Adrenal gland (tissue), 12 donors: Measurements from ENCODE around the gene BBS7. TPM values are rescaled to one million over a fixed set of nuclear protein-coding genes. Genes with fewer than 3 reads are reported as not detected.

ENCODE experiments used
- DNase-seq, 7 donors: peaks; one replicate each; pipeline ENCODE4 v3.0.0-alpha.2; 2019 to 2020
- H3K27ac ChIP-seq, 5 donors: fragments of 200-600 bp; sonication (generic) in 4 of 5; 1 replicate in 3 of 5; 2 replicates in 2 of 5; pipeline versions ENCODE4 v1.5.1 to v1.8.0; 2016 to 2020; ENCODE audit warnings: mild to moderate bottlenecking in 1 of 5
- H3K27me3 ChIP-seq: fragments of 200-600 bp; 2 replicates; pipeline ENCODE4 v1.8.0; 2021
- H3K36me3 ChIP-seq, 2 donors: fragments of 200-600 bp; replicated peaks in 1 of 2; 1 replicate in 1 of 2; 2 replicates in 1 of 2; pipeline versions ENCODE4 v1.5.1 to v1.8.0; 2018 to 2022
- H3K4me1 ChIP-seq, 2 donors: fragments of 200-600 bp; replicated peaks in 1 of 2; 1 replicate in 1 of 2; 2 replicates in 1 of 2; pipeline versions ENCODE4 v1.5.1 to v1.8.0; 2018 to 2021
- H3K4me3 ChIP-seq, 4 donors: fragments of 200-600 bp; sonication (generic) in 3 of 4; one replicate each; pipeline ENCODE4 v1.5.1; 2016 to 2018
- H3K9me3 ChIP-seq, 3 donors: fragments of 200-600 bp; sonication (generic) in 1 of 3; replicated peaks in 1 of 3; 1 replicate in 2 of 3; 2 replicates in 1 of 3; pipeline versions ENCODE4 v1.5.1 to v1.8.0; 2016 to 2021
- CTCF ChIP-seq, 6 experiments: fragments of 450-650 bp in 4 of 6; fragments of 200-600 bp in 2 of 6; sonication (generic) in 1 of 6; IDR thresholded peaks; 1 replicate in 5 of 6; 2 replicates in 1 of 6; pipeline versions ENCODE4 v1.5.1 to v1.8.0; 2016 to 2021; ENCODE audit warnings: antibody characterized with exemption in 6 of 6, mild to moderate bottlenecking in 2 of 6, moderate library complexity in 1 of 6
- POLR2A ChIP-seq, 2 donors: fragments of 450-650 bp; IDR thresholded peaks; one replicate each; pipeline ENCODE4 v1.6.1; 2017; ENCODE audit warnings: antibody characterized with exemption in 2 of 2, mild to moderate bottlenecking in 2 of 2, moderate library complexity in 1 of 2
- WGBS, 4 donors: extraction: QIAGEN DNeasy Blood & Tissue Kit in 2 of 4; methylation state at CpG; one replicate each; pipeline versions ENCODE4 v1.1.5 to v1.1.7; 2013 to 2017; 5-methylcytosine and 5-hydroxymethylcytosine counted together
- intact Hi-C, 2 donors: fragments of 100-400 bp; cut with DNase I; formaldehyde crosslinking; loops; one replicate each; pipeline versions ENCODE4 v1.14.1 to v1.15.0; 2022 to 2023
- polyA plus RNA-seq, 3 donors: library from polyadenylated mRNA; stranded (reverse); fragments of 200-250 nt in 2 of 3; fragments of 350-450 nt in 1 of 3; fragmentation: Illumina TruSeq in 1 of 3; extraction: RNeasy Lipid Tissue Mini Kit (QIAGEN cat#74804) in 1 of 3; gene quantifications; one replicate each; pipeline ENCODE4 v1.2.3, GENCODE V29; 2013 to 2014
- total RNA-seq, 9 donors: library from RNA; depleted of rRNA in 4 of 9; stranded (reverse); fragments of >200 nt in 4 of 9; fragments of 120-200 nt in 1 of 9; fragmentation: NEBNext Ultra II Directional in 1 of 9; extraction: Animal tissue kit (Norgen Biotek cat#: 25700) in 1 of 9; gene quantifications; one replicate each; pipeline versions ENCODE4 v1.1.0 to v1.2.4, GENCODE V29; 2013 to 2023
- donor health status: healthy with polysubstance abuse.
- donor health status: Bipolar disorder and iron deficiency.
- donor health status: DM: yes; HTN: yes; CAD: no.
- donor health status: DM: no; HTN: no; CAD: no.
- donor health status: DM: no; HTN: no; CAD: no.
- donor health status: DM: yes; HTN: yes; CAD: no.

The BBS7 gene
- total and polyA plus RNA-seq, 12 donors: 5.7 to 36.3 (median 14.1) TPM

- no peaks in the 10 kb centered on the region for H3K36me3 ChIP-seq
- no peaks in the 10 kb centered on the region for H3K4me1 ChIP-seq
- no peak for DNase-seq
- TF ChIP-seq POLR2A (IDR thresholded peaks at IDR 0.05) (no peak), CTCF (IDR thresholded peaks at IDR 0.05) (no peak)
- 74 to 79% (median 77%) methylated on average over 6 of the region's 6 CpGs for WGBS, 4 donors
- no peak overlapping the region for H3K27ac ChIP-seq
- H3K9me3 ChIP-seq: no peaks in the 10 kb centered on the region
- intact Hi-C loops: no loop called here
- no peak overlapping the region for H3K4me3 ChIP-seq
- peaks cover 10% of the 10 kb centered on the region for H3K27me3 ChIP-seq
These were observed 93.5 kb downstream of the BBS7 start for GRCh38 chr4:121776610-121777401.

Other genes starting within 250 kb of the BBS7 start
- gene ANXA5, start 173.5 kb downstream of the BBS7 start, total RNA-seq: 100 to 1,000 TPM; 287 to 654 (median 375) TPM
- 100 to 1,000 TPM; 209 to 648 (median 470) TPM for gene ANXA5, start 173.5 kb downstream of the BBS7 start, polyA plus RNA-seq
- gene SMIM43, start 105.3 kb downstream of the BBS7 start, total RNA-seq: under 1 TPM in 1 of 9 donors, not detected in 8; 0.14 TPM
- gene SMIM43, start 105.3 kb downstream of the BBS7 start, polyA plus RNA-seq: under 1 TPM in 2 of 3 donors, not detected in 1; 0.16 to 0.20 TPM
- gene EXOSC9, start 69.2 kb downstream of the BBS7 start, total RNA-seq: 10 to 100 TPM; 10.6 to 41.3 (median 15.6) TPM
- gene EXOSC9, start 69.2 kb downstream of the BBS7 start, polyA plus RNA-seq: 10 to 100 TPM; 25.4 to 35.4 (median 32.9) TPM
- gene CCNA2, start 46.6 kb downstream of the BBS7 start, total RNA-seq: 10 to 100 TPM in 1 of 9 donors, 1 to 10 TPM in 6, under 1 TPM in 2; 0.24 to 18.9 (median 2.3) TPM
- gene CCNA2, start 46.6 kb downstream of the BBS7 start, polyA plus RNA-seq: 1 to 10 TPM in 2 of 3 donors, under 1 TPM in 1; 0.98 to 3.9 (median 2.7) TPM
- gene TRPC3, start 81.6 kb upstream of the BBS7 start, total RNA-seq: 1 to 10 TPM in 1 of 9 donors, under 1 TPM in 7, not detected in 1; 0.07 to 2.1 (median 0.13) TPM
- under 1 TPM; 0.07 to 0.22 (median 0.08) TPM for gene TRPC3, start 81.6 kb upstream of the BBS7 start, polyA plus RNA-seq